ENCODE data around the gene ARHGEF7. TPM values are rescaled to one million over a fixed set of nuclear protein-coding genes. Genes with fewer than 3 reads are reported as not detected.
"Not testable (repeated sequence)": the region's sequence is repeated elsewhere in the genome, so short reads cannot be mapped to it uniquely, and the experiment has no call there.

Gene ARHGEF7
- total RNA-seq, 1 donor from 2014 or later: 227 TPM

DNA sequence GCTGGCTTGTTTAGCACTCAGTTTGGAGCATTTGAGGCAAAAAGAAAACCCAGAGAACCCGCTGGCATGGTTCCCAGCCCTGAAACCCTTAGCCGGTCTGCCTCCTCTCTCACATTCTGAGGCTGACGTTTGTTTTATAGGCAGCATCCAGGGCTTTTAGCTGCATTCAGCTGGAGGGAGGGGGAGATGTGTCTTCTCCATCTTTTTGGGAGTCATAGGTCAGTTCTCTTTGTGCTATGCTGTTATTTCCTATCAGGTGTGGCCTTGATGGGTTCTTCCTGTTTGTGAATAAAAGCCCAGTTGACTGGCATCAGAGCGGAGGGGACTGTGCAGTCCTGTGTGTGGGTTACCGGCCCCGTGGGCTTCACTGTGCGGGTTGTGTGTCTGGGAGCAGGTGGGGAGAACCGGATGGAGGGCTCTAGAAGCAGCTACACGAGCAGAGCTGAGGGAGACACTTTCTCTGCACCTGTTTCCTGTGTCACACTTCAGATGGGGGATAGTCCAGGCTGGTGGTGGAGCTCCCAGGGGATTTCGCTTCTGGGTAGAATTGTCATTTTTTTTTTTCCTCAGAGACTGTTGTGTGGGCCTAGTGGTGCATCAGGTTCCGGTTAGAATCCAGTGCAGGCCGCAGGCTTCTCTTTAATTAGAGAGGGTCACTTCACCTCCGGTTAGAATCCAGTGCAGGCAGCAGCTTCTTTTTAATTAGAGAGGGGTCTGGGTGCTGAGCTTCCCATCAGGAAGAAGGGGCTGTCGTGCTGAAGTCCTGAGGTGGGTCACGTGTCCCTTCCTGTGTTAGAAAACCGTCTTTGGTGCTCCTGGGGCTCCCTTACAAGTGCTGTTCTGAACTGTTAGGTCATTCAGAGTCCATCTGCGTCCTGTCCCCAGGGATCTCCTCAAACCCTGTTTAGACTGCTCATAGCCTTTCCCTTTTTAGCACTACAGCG, 69.6 kb downstream of the ARHGEF7 start:
- TF ChIP-seq, protein P1, sequence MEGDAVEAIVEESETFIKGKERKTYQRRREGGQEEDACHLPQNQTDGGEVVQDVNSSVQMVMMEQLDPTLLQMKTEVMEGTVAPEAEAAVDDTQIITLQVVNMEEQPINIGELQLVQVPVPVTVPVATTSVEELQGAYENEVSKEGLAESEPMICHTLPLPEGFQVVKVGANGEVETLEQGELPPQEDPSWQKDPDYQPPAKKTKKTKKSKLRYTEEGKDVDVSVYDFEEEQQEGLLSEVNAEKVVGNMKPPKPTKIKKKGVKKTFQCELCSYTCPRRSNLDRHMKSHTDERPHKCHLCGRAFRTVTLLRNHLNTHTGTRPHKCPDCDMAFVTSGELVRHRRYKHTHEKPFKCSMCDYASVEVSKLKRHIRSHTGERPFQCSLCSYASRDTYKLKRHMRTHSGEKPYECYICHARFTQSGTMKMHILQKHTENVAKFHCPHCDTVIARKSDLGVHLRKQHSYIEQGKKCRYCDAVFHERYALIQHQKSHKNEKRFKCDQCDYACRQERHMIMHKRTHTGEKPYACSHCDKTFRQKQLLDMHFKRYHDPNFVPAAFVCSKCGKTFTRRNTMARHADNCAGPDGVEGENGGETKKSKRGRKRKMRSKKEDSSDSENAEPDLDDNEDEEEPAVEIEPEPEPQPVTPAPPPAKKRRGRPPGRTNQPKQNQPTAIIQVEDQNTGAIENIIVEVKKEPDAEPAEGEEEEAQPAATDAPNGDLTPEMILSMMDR (IDR thresholded peaks at IDR 0.05; ENCODE audit: partially characterized antibody, unreplicated experiment): no peak
- Mint-ChIP-seq H3K4me1 (ENCODE audit: low read depth, unreplicated experiment) (peaks cover 89% of the 10 kb centered on the region), H3K4me3 (ENCODE audit: unreplicated experiment) (peak overlapping the region; percentile 77), H3K27me3 (ENCODE audit: unreplicated experiment) (peaks cover 20% of the 10 kb centered on the region), H3K36me3 (ENCODE audit: unreplicated experiment) (peaks cover 4% of the 10 kb centered on the region), H3K27ac (ENCODE audit: unreplicated experiment) (peak overlapping the region; percentile 98), H3K9me3 (ENCODE audit: unreplicated experiment) (peaks cover 39% of the 10 kb centered on the region)
- DNase-seq: peak; percentile 74

DNA sequence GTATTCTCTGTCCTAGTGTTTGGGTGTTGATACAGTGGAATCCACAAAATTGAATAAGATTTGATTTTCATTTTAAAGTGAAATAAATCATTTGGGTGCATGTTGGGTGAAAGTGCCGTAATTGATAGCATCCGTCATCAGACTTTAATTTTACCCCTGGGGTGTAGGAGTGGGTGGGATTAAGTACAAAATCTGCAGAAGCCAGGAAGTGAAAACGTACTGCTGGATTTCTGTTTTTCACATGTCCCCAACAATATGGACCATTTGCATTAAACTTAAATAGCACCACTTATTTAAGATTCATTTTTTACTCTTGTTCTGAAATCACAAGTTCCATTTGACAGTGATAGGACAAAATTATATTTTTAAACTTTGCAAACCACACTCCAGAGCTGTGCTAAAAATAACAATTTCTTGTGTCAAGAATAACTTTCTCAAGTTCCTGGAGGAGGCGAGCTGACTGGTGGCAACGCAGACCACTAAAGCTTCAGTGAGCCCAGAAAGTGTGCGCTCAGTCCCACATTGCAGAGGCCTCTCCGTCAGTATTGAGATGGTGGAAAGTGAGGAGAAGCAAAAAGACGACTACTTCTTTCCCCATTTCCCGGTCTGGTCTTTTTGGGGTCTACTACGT, 71.3 kb downstream of the ARHGEF7 start:
- peak overlapping the region; percentile 98 for H3K27ac Mint-ChIP-seq (ENCODE audit: unreplicated experiment)
- peaks cover 20% of the 10 kb centered on the region for H3K27me3 Mint-ChIP-seq (ENCODE audit: unreplicated experiment)
- H3K4me1 Mint-ChIP-seq (ENCODE audit: low read depth, unreplicated experiment): peaks cover 86% of the 10 kb centered on the region
- peak overlapping the region; percentile 77 for H3K4me3 Mint-ChIP-seq (ENCODE audit: unreplicated experiment)
- DNase-seq: no peak
- peaks cover 42% of the 10 kb centered on the region for H3K9me3 Mint-ChIP-seq (ENCODE audit: unreplicated experiment)
- H3K36me3 Mint-ChIP-seq (ENCODE audit: unreplicated experiment): peaks cover 6% of the 10 kb centered on the region
- TF ChIP-seq, protein P1 (IDR thresholded peaks at IDR 0.05; ENCODE audit: partially characterized antibody, unreplicated experiment): no peak

DNA sequence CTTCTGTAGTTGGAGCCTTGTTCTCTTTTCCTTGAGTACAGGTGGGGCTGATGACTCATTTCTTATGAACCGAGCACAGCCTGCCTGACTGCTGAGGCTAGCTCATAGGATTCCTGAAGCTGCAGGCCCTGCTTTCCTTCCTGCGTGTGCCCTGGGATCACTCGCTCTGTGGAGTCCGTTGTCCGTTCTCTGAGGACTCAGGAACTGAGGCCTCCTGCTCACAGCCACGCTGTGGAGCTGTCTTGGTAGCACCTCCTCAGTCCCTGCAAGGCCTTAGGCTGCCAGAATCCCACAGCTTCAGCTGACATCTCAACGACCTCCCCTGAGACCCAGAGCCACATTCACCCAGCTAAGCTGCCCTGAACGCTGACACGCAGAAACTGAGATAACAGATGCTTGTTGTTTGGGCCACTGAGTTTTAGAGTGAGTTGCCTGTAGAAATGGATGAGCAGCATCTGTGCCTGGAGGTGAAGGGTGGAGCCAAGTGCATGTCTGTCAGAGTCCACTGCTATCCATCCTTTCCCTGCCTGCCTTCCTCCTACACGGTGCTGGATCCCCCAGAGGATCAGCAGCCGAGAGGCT, 72.9 kb downstream of the ARHGEF7 start:
- Mint-ChIP-seq H3K27me3 (ENCODE audit: unreplicated experiment) (peaks cover 17% of the 10 kb centered on the region), H3K4me3 (ENCODE audit: unreplicated experiment) (peak overlapping the region; percentile 63), H3K27ac (ENCODE audit: unreplicated experiment) (peak overlapping the region; percentile 98), H3K36me3 (ENCODE audit: unreplicated experiment) (peaks cover 7% of the 10 kb centered on the region), H3K9me3 (ENCODE audit: unreplicated experiment) (peaks cover 38% of the 10 kb centered on the region), H3K4me1 (ENCODE audit: low read depth, unreplicated experiment) (peaks cover 71% of the 10 kb centered on the region)
- TF ChIP-seq, protein P1 (IDR thresholded peaks at IDR 0.05; ENCODE audit: partially characterized antibody, unreplicated experiment): no peak
- DNase-seq: peak; percentile 53

DNA sequence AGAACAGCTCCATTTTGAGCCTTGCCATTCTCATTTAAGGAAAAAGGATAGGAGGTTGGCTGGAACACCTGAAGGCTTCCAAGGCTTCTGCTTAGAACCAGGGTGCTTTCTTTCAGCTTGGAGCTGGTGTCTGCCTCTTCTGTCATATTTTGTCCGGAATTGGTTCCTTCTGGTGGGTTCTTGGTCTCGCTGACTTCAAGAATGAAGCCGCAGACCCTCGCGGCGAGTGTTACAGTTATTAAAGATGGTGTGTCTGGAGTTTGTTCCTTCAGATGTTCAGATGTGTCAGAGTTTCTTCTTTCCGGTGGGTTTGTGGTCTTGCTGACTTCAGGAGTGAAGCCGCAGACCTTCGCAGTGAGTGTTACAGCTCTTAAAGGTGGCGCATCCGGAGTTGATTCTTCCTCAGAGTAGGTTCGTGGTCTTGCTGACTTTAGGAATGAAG, 74.0 kb downstream of the ARHGEF7 start:
- peaks cover 22% of the 10 kb centered on the region for H3K27me3 Mint-ChIP-seq (ENCODE audit: unreplicated experiment)
- peak overlapping the region; percentile 63 for H3K4me3 Mint-ChIP-seq (ENCODE audit: unreplicated experiment)
- H3K9me3 Mint-ChIP-seq (ENCODE audit: unreplicated experiment): peaks cover 38% of the 10 kb centered on the region
- H3K4me1 Mint-ChIP-seq (ENCODE audit: low read depth, unreplicated experiment): peaks cover 62% of the 10 kb centered on the region
- DNase-seq: not testable (repeated sequence)
- H3K27ac Mint-ChIP-seq (ENCODE audit: unreplicated experiment): peak overlapping the region; percentile 98
- peaks cover 16% of the 10 kb centered on the region for H3K36me3 Mint-ChIP-seq (ENCODE audit: unreplicated experiment)

DNA sequence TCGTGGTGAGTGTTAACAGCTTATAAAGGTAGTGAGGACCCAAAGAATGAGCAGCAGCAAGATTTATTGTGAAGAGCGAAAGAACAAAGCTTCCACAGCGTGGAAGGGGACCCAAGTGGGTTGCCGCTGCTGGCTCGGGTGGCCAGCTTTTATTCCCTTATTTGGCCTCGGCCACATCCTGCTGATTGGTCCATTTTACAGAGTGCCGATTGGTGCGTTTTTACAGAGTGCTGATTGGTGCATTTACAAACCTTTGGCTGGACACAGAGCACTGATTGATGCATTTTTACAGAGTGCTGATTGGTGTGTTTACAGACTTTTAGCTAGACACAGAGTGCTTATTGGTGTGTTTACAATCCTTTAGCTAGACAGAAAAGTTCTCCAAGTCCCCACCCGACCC, 74.4 kb downstream of the ARHGEF7 start:
- H3K4me3 Mint-ChIP-seq (ENCODE audit: unreplicated experiment): peak overlapping the region; percentile 63
- peaks cover 16% of the 10 kb centered on the region for H3K36me3 Mint-ChIP-seq (ENCODE audit: unreplicated experiment)
- H3K27ac Mint-ChIP-seq (ENCODE audit: unreplicated experiment): peak overlapping the region; percentile 98
- H3K4me1 Mint-ChIP-seq (ENCODE audit: low read depth, unreplicated experiment): peaks cover 59% of the 10 kb centered on the region
- H3K27me3 Mint-ChIP-seq (ENCODE audit: unreplicated experiment): peaks cover 22% of the 10 kb centered on the region
- peaks cover 40% of the 10 kb centered on the region for H3K9me3 Mint-ChIP-seq (ENCODE audit: unreplicated experiment)
- DNase-seq: not testable (repeated sequence)

DNA sequence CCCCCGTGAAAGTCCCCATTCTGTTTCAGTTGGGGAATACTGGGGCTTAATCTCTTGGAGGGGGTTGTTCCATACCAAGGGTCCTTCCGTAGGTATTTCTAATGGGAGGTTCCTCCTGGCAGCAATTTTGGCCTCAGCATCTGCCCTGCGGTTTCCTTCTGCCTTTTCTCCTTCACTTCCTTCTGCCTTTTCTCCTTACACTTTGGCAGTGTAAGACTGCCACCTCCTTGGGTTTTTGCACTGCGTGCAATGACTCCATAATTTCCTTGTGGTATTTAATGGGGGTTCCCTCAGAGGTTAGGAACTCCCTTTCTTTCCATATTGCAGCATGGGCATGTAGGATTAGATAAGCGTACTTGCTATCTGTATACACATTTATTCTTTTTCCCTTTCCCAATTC, 78.1 kb downstream of the ARHGEF7 start:
- H3K4me3 Mint-ChIP-seq (ENCODE audit: unreplicated experiment): not testable (repeated sequence)
- Mint-ChIP-seq H3K9me3 (ENCODE audit: unreplicated experiment) (peaks cover 28% of the 10 kb centered on the region), H3K4me1 (ENCODE audit: low read depth, unreplicated experiment) (peaks cover 32% of the 10 kb centered on the region)

DNA sequence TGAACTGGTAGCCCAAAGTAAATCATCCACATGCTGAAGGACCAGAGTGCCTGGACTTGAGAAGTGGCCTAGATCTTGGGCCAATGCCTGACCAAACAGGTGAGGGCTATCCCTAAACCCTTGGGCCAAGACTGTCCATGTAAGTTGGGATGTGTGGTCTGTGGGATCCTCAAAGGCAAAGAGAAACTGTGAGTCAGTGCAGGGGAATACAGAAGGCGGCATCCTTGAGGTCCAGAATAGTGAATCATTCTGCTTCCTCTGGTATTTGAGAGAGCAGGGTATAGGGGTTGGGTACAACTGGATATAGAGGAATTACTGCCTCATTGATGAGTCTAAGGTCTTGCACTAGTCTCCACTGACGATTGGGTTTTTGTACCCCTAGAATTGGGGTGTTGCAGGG, 79.5 kb downstream of the ARHGEF7 start:
- H3K27ac Mint-ChIP-seq (ENCODE audit: unreplicated experiment); DNase-seq; H3K27me3 Mint-ChIP-seq (ENCODE audit: unreplicated experiment); H3K4me3 Mint-ChIP-seq (ENCODE audit: unreplicated experiment): not testable (repeated sequence)
- Mint-ChIP-seq H3K9me3 (ENCODE audit: unreplicated experiment) (peaks cover 26% of the 10 kb centered on the region), H3K36me3 (ENCODE audit: unreplicated experiment) (peaks cover 32% of the 10 kb centered on the region), H3K4me1 (ENCODE audit: low read depth, unreplicated experiment) (peaks cover 27% of the 10 kb centered on the region)

More for the DNA sequence above, 78.1 kb downstream of the ARHGEF7 start:
- not testable (repeated sequence) for H3K27me3 Mint-ChIP-seq (ENCODE audit: unreplicated experiment); H3K27ac Mint-ChIP-seq (ENCODE audit: unreplicated experiment); DNase-seq
- H3K36me3 Mint-ChIP-seq (ENCODE audit: unreplicated experiment): peaks cover 28% of the 10 kb centered on the region

DNA sequence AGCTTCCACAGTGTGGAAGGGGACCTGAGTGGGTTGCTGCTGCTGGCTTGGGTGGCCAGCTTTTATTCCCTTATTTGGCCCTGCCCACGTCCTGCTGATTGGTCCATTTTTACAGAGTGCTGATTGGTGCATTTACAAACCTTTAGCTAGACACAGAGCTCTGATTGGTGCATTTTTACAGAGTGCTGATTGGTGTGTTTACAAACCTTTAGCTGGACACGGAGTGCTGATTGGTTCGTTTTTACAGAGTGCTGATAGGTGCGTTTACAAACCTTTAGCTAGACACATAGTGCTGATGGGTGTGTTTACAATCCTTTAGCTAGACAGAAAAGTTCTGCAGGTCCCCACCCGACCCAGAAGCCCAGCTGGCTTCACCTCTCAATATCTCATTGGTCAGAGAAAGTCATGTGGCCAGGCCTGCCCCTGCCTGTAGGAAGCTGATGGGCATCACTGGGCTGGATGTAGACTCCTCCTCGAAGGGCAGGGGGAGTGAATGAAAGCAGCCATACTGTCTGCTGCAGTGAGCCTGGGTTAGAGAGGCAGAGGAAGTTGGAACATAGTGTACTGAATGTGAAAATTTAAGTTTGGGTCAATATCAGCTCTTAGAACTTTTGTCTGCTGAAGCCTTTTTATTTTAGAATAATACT, 83.7 kb downstream of the ARHGEF7 start:
- Mint-ChIP-seq H3K36me3 (ENCODE audit: unreplicated experiment) (peaks cover 27% of the 10 kb centered on the region), H3K9me3 (ENCODE audit: unreplicated experiment) (peaks cover 32% of the 10 kb centered on the region), H3K4me1 (ENCODE audit: low read depth, unreplicated experiment) (peaks cover 54% of the 10 kb centered on the region)
- not testable (repeated sequence) for H3K4me3 Mint-ChIP-seq (ENCODE audit: unreplicated experiment); H3K27me3 Mint-ChIP-seq (ENCODE audit: unreplicated experiment); DNase-seq; H3K27ac Mint-ChIP-seq (ENCODE audit: unreplicated experiment)
